Suprapubic skin (tissue), 4 donors: Measurements from ENCODE around the gene SKI. TPM values are rescaled to one million over a fixed set of nuclear protein-coding genes. Genes with fewer than 3 reads are reported as not detected.

Experiments
- DNase-seq, 2 donors: peaks; one replicate each; pipeline ENCODE4 v3.0.0-alpha.2; 2019; ENCODE audit warnings: low spot score in 2 of 2
- H3K27ac ChIP-seq: fragments of 200-600 bp; sonication (generic); one replicate; pipeline ENCODE4 v1.5.1; 2019
- H3K27me3 ChIP-seq: fragments of 200-600 bp; sonication (generic); one replicate; pipeline ENCODE4 v1.5.1; 2019
- H3K36me3 ChIP-seq: fragments of 200-600 bp; sonication (generic); one replicate; pipeline ENCODE4 v1.5.1; 2019
- H3K4me1 ChIP-seq: fragments of 200-600 bp; sonication (generic); one replicate; pipeline ENCODE4 v1.5.1; 2019
- H3K4me3 ChIP-seq: fragments of 200-600 bp; sonication (generic); one replicate; pipeline ENCODE4 v1.5.1; 2019; ENCODE audit warnings: mild to moderate bottlenecking
- H3K9me3 ChIP-seq: fragments of 200-600 bp; sonication (generic); one replicate; pipeline ENCODE4 v1.5.1; 2019
- EP300 ChIP-seq: sonication (generic); formaldehyde crosslinking; IDR thresholded peaks from one replicate; pipeline ENCODE4 v1.6.1; 2017; ENCODE audit warnings: antibody characterized with exemption
- POLR2A ChIP-seq, 2 donors: fragments of 450-650 bp; IDR thresholded peaks; one replicate each; pipeline ENCODE4 v1.6.1; 2017; ENCODE audit warnings: antibody characterized with exemption in 2 of 2, mild to moderate bottlenecking in 2 of 2, moderate library complexity in 2 of 2
- POLR2AphosphoS5 ChIP-seq, 3 donors: sonication (generic); formaldehyde crosslinking; IDR thresholded peaks; one replicate each; pipeline ENCODE4 v1.6.1; 2017; ENCODE audit warnings: antibody characterized with exemption in 3 of 3
- WGBS: methylation state at CpG from one replicate; pipeline ENCODE4 v1.1.5; 2018; 5-methylcytosine and 5-hydroxymethylcytosine counted together
- total RNA-seq, 4 donors: library from RNA; depleted of rRNA; stranded (reverse); fragments of >200 nt; gene quantifications; one replicate each; pipeline ENCODE4 v1.1.0, GENCODE V29; 2016
- TF ChIP-seq, protein P1 (sequence below), 2 donors: fragments of 200-600 bp in 1 of 2; fragments of 450-650 bp in 1 of 2; sonication (generic) in 1 of 2; IDR thresholded peaks; one replicate each; pipeline ENCODE4 v1.5.1; 2016 to 2019; ENCODE audit warnings: antibody characterized with exemption in 2 of 2, mild to moderate bottlenecking in 1 of 2, moderate library complexity in 1 of 2

Gene SKI
- total RNA-seq, 4 donors from 2014 or later: 51.8 to 91.2 (median 68.1) TPM

DNA sequence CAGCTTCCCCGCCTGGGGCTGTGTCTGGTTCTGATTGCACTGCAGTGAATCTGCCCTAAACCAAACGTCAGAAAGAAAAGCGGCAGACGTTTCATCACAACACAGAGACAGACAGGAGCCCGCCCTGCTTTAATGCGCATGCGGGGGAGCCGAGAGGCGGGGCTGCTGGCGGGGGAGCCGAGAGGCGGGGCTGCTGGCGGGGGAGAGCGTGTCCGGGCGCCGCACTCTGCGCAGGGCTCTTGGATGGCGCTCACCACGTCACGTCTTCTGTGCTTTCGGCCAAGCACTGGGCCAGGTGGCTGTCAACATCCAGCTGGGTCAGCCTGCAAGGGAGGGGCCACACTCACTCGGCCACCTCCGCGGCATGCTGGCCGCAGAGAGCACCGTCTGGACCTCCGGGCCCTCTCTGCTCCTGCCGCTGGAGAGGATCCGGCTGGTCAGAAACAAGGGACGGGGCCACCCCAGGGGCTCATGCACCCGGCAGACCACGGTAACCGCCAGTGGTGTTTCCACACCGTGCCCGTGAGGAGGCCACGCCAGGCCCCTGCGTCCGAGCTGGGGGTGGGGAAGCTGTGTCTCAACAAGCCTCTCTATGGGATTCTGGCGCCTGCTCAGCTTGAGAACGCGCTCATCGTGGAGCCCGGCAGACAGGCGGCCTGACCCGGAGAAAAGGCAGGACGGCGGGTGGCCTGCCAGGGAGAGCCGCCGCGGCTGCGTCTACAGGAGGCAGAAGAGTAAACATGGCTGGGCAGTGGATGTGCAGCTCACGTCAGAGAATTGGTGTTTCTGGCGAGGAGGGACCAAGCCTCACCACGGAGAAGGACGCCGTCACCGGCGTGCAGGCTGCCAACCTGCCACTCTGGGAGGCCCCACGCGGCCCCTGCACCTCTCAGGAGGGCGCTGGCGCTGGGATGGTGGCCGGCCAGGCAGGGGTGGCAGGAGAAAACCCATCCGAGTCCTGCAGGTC is 38.4 kb upstream of the SKI start:
- peak; percentile 96 for DNase-seq
- Histone ChIP-seq H3K9me3 (no peaks in the 10 kb centered on the region), H3K27ac (peak overlapping the region; percentile 89), H3K4me1 (peaks cover 58% of the 10 kb centered on the region), H3K36me3 (peaks cover 10% of the 10 kb centered on the region), H3K4me3 (peak overlapping the region; percentile 57), H3K27me3 (no peaks in the 10 kb centered on the region)
- TF ChIP-seq, protein P1, sequence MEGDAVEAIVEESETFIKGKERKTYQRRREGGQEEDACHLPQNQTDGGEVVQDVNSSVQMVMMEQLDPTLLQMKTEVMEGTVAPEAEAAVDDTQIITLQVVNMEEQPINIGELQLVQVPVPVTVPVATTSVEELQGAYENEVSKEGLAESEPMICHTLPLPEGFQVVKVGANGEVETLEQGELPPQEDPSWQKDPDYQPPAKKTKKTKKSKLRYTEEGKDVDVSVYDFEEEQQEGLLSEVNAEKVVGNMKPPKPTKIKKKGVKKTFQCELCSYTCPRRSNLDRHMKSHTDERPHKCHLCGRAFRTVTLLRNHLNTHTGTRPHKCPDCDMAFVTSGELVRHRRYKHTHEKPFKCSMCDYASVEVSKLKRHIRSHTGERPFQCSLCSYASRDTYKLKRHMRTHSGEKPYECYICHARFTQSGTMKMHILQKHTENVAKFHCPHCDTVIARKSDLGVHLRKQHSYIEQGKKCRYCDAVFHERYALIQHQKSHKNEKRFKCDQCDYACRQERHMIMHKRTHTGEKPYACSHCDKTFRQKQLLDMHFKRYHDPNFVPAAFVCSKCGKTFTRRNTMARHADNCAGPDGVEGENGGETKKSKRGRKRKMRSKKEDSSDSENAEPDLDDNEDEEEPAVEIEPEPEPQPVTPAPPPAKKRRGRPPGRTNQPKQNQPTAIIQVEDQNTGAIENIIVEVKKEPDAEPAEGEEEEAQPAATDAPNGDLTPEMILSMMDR (IDR thresholded peaks at IDR 0.05): no peak
- TF ChIP-seq EP300 (no peak), POLR2A (IDR thresholded peaks at IDR 0.05) (no peak), POLR2AphosphoS5 (IDR thresholded peaks at IDR 0.05) (no peak)
- WGBS: 12% methylated on average over 20 of the region's 65 CpGs

DNA sequence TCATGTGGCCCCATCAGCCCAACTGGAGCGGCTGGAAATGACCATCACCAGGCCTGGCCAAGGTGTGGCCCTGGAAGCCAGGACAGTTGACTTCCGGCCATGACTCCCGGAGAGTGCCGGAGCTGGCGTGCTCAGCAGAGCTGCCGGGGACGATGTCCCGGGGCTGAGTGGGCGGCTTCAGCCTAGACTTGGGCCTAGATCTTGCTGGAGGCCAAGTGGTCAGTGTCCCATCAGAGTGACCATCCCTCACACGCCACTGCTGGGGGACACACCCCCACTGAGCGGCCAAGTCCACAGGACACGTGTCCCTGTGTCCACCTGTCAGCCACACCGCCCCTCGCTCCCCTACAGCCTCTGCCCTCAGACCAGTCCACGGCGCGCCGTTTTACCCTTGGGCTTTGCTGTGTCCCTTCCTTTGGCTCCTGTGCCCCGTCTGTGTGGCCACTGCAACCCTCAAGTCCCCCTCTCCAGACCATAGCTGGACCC is 37.6 kb upstream of the SKI start:
- Histone ChIP-seq H3K27me3 (no peaks in the 10 kb centered on the region), H3K4me1 (peaks cover 62% of the 10 kb centered on the region), H3K27ac (peak overlapping the region; percentile 89), H3K9me3 (no peaks in the 10 kb centered on the region), H3K36me3 (peaks cover 6% of the 10 kb centered on the region), H3K4me3 (peak overlapping the region; percentile 57)
- TF ChIP-seq POLR2AphosphoS5 (IDR thresholded peaks at IDR 0.05): no peak
- TF ChIP-seq EP300: no peak
- TF ChIP-seq, protein P1 (IDR thresholded peaks at IDR 0.05): no peak
- no peak for TF ChIP-seq POLR2A (IDR thresholded peaks at IDR 0.05)
- WGBS: 79% methylated on average over 16 of the region's 19 CpGs
- DNase-seq: no peak

GRCh38 chr1:2192031-2192995 is 35.8 kb upstream of the SKI start:
- Histone ChIP-seq H3K36me3 (no peaks in the 10 kb centered on the region), H3K27ac (peak overlapping the region; percentile 27), H3K4me1 (peaks cover 63% of the 10 kb centered on the region), H3K9me3 (no peaks in the 10 kb centered on the region), H3K4me3 (no peak overlapping the region), H3K27me3 (no peaks in the 10 kb centered on the region)
- peak in 1 of 2 donors; percentile 70 for DNase-seq
- 66% methylated on average over 9 of the region's 30 CpGs for WGBS
- TF ChIP-seq, protein P1 (IDR thresholded peaks at IDR 0.05): no peak
- TF ChIP-seq EP300: no peak
- no peak for TF ChIP-seq POLR2A (IDR thresholded peaks at IDR 0.05)
- no peak for TF ChIP-seq POLR2AphosphoS5 (IDR thresholded peaks at IDR 0.05)

DNA sequence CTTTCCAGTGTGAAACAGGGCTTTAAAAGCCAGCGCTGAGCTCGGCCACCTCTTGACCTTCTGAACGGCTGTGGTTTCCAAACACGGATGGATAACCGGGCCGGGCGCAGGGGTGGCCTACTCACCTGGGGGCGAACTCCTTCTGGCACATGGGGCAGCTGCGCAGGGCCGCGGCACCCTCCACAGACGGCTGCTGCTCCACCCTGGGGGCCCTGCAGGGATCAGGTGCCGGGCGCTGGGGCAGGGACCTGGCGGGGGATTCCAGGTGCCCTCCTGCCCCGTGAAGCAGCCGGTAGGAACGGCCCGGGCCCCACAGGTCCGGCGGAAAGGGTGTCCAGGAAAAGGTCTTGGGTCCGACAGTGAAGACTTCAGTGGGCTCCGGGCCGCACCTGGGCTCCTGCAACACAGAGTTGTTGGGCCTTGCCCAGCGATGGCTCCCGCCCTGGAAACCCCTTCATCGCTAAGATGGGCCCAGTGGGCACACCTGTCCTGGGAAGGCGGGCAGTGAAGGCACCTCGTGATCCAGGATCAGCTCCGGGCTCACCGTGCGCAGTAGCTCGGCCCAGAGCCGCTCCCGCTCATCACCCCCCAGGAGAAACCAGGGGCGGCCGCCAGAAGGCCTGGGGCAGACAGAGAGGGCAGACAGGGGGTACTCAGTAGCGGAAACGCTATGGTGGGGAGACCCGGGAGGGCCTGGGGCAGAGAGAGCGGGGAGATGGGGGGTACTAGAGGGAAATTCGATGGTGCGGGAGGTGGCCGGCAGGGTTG is 34.4 kb upstream of the SKI start:
- H3K4me1 ChIP-seq: peaks cover 58% of the 10 kb centered on the region
- 47% methylated on average over 19 of the region's 44 CpGs for WGBS
- H3K27ac ChIP-seq: peak overlapping the region; percentile 82

More for the DNA sequence above, 34.4 kb upstream of the SKI start:
- peak in 1 of 2 donors; percentile 77 for DNase-seq
- no peak for TF ChIP-seq POLR2AphosphoS5 (IDR thresholded peaks at IDR 0.05)
- TF ChIP-seq, protein P1 (IDR thresholded peaks at IDR 0.05): no peak
- no peak for TF ChIP-seq POLR2A (IDR thresholded peaks at IDR 0.05)
- TF ChIP-seq EP300: no peak
- H3K4me3 ChIP-seq: peak overlapping the region; percentile 68
- H3K9me3 ChIP-seq: no peaks in the 10 kb centered on the region
- H3K27me3 ChIP-seq: no peaks in the 10 kb centered on the region
- no peaks in the 10 kb centered on the region for H3K36me3 ChIP-seq
